HG02884 (cell line): Measurements from ENCODE around the gene SLX4IP.
"Not testable (repeated sequence)": the region's sequence is repeated elsewhere in the genome, so short reads cannot be mapped to it uniquely, and the experiment has no call there.

Experiments
- ATAC-seq: cut with Tn5 transposase; IDR thresholded peaks from one replicate; pipeline ENCODE4 v1.9.1; 2021; ENCODE audit warnings: mild to moderate bottlenecking, moderate library complexity; ENCODE audit not compliant: unreplicated experiment

The SLX4IP gene

GRCh38 chr20:10595985-10596384, 160.9 kb downstream of the SLX4IP start:
- no peak for ATAC-seq

GRCh38 chr20:10596710-10597121, 161.6 kb downstream of the SLX4IP start:
- ATAC-seq = no peak

GRCh38 chr20:10597637-10598036, 162.5 kb downstream of the SLX4IP start:
- no peak for ATAC-seq

GRCh38 chr20:10602221-10602871, 167.2 kb downstream of the SLX4IP start:
- no peak for ATAC-seq

- ATAC-seq = no peak
These were observed 168.3 kb downstream of the SLX4IP start for GRCh38 chr20:10603378-10603777.

GRCh38 chr20:10603971-10604864, 169.1 kb downstream of the SLX4IP start:
- no peak for ATAC-seq

GRCh38 chr20:10604865-10605440, 169.8 kb downstream of the SLX4IP start:
- no peak for ATAC-seq

GRCh38 chr20:10605547-10606195, 170.6 kb downstream of the SLX4IP start:
- ATAC-seq = no peak

GRCh38 chr20:10609276-10609675, 174.2 kb downstream of the SLX4IP start:
- no peak for ATAC-seq

- no peak for ATAC-seq
These were observed 174.7 kb downstream of the SLX4IP start for GRCh38 chr20:10609770-10610169.

- ATAC-seq = no peak
These were observed 175.1 kb downstream of the SLX4IP start for GRCh38 chr20:10610251-10610650.

- ATAC-seq = peak; percentile 75
These were observed 176.3 kb downstream of the SLX4IP start for GRCh38 chr20:10611357-10611756.

- ATAC-seq = not testable (repeated sequence)
These were observed 178.3 kb downstream of the SLX4IP start for GRCh38 chr20:10613426-10613825.

GRCh38 chr20:10613911-10614310, 178.8 kb downstream of the SLX4IP start:
- no peak for ATAC-seq

GRCh38 chr20:10616212-10616611, 181.1 kb downstream of the SLX4IP start:
- ATAC-seq = no peak

- not testable (repeated sequence) for ATAC-seq
These were observed 182.5 kb downstream of the SLX4IP start for GRCh38 chr20:10617549-10618133.

- ATAC-seq = no peak
These were observed 183.6 kb downstream of the SLX4IP start for GRCh38 chr20:10618611-10619245.

- ATAC-seq = no peak
These were observed 184.3 kb downstream of the SLX4IP start for GRCh38 chr20:10619427-10619826.

- ATAC-seq = no peak
These were observed 186.0 kb downstream of the SLX4IP start for GRCh38 chr20:10621149-10621548.

- ATAC-seq = no peak
These were observed 187.7 kb downstream of the SLX4IP start for GRCh38 chr20:10622657-10623418.
